OCI-LY1 (cell line): ENCODE data around the gene BAIAP2L1.

ENCODE experiments used
- CTCF ChIP-seq: fragments of 200-600 bp; sonication (generic), shearing (Covaris generic); IDR thresholded peaks from 2 replicates; pipeline ENCODE4 v1.5.1; 2017; ENCODE audit warnings: mild to moderate bottlenecking, antibody characterized with exemption, low read length, moderate library complexity, mixed read lengths
- EZH2 ChIP-seq: fragments of 200-600 bp; sonication (generic), shearing (Covaris generic); IDR thresholded peaks from 2 replicates; pipeline ENCODE4 v1.8.0; 2017; ENCODE audit warnings: borderline replicate concordance, mixed run types, mild to moderate bottlenecking, antibody characterized with exemption, low read length, moderate library complexity, mixed read lengths

- no peak for TF ChIP-seq EZH2
- no peak for TF ChIP-seq CTCF
Measured at GRCh38 chr7:98314469-98314868, 86.4 kb downstream of the BAIAP2L1 start.
